Astrocyte of the spinal cord (primary cell): ENCODE results near the gene PSORS1C1.

Experiments
- DNase-seq: peaks from one replicate; pipeline ENCODE4 v3.0.0; 2011; ENCODE audit warnings: low read depth, low spot score
- H3K4me3 ChIP-seq: 2 replicates; pipeline ENCODE4 v1.5.1; 2011; ENCODE audit warnings: low read depth, mild to moderate bottlenecking, low read length, moderate library complexity
- in situ Hi-C: cut with HindIII; loops from 2 replicates; pipeline ENCODE4 v1.10.0; 2017; ENCODE audit warnings: low sequenced_read_pairs
- TF ChIP-seq, protein P1 (sequence below): IDR thresholded peaks from 2 replicates; pipeline ENCODE4 v1.5.1; 2012; ENCODE audit warnings: low read depth, mild to moderate bottlenecking, low read length, inconsistent platforms

The PSORS1C1 gene

DNA sequence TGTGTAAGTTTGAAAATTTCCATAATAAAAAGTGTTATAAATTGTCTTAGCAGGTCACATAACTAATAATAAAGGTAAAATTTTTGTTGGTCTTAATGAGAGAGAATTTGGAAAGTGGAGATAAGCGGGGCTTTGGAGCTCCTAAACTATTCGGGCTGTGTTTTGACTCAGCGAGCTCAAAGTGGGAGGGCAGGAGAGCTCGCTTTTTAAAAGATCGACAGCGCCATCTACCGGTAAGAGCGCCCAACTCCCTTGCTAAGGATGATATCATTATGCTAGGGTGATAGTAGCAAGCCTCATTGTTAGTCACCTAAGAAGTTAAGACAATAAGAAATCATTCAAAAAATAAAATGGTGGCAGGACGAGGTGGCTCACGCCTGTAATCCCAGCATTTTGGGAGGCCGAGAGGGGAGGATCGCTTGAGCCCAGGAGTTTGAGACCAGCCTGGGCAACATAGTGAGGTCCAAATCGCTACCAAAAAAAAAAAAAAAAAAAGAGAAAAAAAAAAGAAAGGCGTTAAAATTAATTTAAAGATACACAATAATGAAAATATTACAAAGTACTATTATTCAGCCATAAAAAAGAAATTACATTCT lies 27.0 kb upstream of the PSORS1C1 start:
- TF ChIP-seq, protein P1, sequence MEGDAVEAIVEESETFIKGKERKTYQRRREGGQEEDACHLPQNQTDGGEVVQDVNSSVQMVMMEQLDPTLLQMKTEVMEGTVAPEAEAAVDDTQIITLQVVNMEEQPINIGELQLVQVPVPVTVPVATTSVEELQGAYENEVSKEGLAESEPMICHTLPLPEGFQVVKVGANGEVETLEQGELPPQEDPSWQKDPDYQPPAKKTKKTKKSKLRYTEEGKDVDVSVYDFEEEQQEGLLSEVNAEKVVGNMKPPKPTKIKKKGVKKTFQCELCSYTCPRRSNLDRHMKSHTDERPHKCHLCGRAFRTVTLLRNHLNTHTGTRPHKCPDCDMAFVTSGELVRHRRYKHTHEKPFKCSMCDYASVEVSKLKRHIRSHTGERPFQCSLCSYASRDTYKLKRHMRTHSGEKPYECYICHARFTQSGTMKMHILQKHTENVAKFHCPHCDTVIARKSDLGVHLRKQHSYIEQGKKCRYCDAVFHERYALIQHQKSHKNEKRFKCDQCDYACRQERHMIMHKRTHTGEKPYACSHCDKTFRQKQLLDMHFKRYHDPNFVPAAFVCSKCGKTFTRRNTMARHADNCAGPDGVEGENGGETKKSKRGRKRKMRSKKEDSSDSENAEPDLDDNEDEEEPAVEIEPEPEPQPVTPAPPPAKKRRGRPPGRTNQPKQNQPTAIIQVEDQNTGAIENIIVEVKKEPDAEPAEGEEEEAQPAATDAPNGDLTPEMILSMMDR, result peak; percentile 78
- peak; percentile 87 for DNase-seq
- in situ Hi-C loops, result no loop called here
- H3K4me3 ChIP-seq, result no peak overlapping the region

DNA sequence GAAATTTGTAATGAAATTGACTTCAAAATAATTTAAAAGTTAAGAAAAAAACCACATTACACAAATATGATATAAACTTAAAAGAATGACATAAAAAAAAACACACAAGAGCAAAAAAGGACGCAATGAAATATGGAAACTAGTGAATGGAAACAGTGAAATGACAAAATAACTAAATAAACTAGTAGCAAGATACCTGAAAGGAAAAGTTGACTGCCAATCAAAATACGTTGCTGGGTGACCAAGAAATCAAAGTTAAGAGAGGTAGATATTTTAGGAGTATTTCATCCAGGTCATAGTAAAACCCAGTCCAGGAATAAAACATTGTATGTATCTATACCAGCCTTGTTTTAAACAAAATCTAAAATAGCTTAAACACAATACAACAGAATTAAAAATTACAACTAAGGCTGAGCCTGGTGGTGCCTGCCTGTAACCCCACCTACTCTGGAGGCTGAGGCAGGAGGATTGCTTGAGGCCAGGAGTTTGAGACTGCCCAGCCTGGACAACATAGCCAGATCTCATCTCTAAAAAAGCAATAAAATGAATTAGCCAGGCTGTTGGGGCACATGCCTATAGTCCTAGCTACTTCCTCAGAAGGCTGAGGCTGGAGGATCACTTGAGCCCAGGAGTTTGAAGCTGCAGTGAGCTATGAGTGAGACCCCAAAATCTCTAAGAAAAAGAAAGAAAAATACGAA lies 24.2 kb upstream of the PSORS1C1 start:
- TF ChIP-seq, protein P1, result no peak
- DNase-seq, result no peak
- no peak overlapping the region for H3K4me3 ChIP-seq
- in situ Hi-C loops, result no loop called here

DNA sequence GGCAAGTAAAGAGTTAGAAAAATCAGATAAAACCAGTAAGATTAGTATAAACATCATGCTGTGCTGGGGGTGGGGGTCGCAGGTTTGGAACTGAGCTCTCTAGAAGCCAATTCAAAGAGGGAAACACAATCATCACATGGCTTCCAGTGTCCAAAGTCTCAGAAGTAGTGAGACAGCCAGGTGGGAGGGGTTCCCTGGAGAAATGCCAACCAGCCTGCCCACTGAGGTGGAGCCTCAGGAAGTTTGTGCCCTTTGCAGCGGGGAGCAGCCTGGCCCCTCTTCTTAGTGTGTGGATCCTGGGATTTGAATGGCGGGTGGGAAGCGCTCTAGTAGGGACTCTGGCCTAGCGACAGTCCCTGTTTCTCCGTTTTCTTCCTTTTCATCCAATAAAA lies 23.6 kb upstream of the PSORS1C1 start:
- in situ Hi-C loops, result no loop called here
- TF ChIP-seq, protein P1, result no peak

DNA sequence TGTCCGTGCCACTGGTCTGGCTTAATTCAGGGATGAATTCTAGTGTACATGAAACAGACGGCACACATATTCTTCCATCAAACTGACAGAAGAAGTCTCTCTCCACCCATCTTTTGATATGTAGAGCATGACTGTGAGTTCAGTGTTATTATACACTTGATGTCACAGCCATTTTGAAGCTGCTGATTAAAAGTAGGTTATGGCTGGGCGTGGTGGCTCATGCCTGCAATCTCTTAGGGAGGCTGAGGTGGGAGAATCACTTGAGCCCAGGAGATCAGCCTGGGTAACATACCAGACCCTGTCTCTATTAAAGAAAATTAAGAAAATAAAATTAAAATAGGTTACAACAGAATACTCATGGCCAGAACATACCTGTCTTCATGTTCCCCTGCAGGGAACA lies 22.9 kb upstream of the PSORS1C1 start:
- in situ Hi-C loops, result no loop called here
- no peak overlapping the region for H3K4me3 ChIP-seq
- TF ChIP-seq, protein P1, result no peak
- no peak for DNase-seq

More for the DNA sequence above, 23.6 kb upstream of the PSORS1C1 start:
- H3K4me3 ChIP-seq, result no peak overlapping the region
- DNase-seq, result no peak

DNA sequence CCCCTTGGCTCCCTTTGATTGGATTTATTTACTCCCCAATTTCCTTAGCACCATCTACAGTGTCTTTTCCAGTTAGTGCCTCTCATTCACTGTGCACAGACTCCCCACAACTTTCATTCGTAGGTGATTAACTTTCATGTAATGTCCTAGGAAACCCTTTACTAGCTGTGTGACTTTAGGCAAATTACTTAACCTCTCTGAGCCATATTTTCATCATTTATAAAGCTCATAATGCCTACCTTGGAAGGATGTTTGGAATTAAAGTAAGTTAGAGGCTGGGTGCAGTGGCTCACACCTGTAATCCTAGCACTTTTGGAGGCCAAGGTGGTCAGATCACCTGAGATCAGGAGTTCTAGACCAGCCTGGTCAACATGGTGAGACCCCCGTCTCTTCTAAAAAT lies 22.4 kb upstream of the PSORS1C1 start:
- in situ Hi-C loops, result no loop called here
- no peak for DNase-seq
- TF ChIP-seq, protein P1, result no peak
- no peak overlapping the region for H3K4me3 ChIP-seq

DNA sequence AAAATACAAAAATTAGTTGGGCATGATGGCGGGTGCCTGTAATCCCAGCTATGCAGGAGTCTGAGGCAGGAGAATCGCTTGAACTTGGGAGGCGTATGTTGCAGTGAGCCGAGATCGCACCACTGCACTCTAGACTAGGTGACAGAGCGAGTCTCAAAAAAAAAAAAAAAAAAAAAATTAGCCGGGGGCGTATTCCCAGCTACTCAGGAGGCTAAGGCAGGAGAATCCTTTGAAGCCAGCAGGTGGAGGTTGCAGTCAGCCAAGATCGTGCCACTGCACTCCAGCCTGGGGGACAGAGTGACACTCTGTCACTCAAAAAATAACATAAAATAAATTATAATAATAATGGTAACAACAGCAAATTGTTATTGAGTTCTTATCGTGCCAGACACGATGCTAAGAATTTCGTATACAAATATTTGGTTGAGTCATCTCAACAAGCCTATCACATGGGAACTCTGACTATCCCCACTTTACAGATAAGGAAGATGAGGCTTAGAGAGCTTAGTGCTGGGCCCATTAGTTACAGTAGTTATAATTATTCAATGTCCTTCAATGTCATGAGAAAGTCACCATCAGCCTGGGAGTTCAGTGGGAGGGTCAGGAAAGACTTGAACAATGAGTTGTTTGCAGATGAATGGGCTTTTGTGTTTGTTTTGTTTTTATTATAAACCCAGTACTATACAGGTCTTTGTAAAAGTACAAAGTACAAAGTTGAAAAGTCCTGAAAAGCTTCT lies 21.7 kb upstream of the PSORS1C1 start:
- DNase-seq, result no peak
- in situ Hi-C loops, result no loop called here
- H3K4me3 ChIP-seq, result no peak overlapping the region
- TF ChIP-seq, protein P1, result no peak
